Activated CD4-positive, alpha-beta T cell treated with anti-CD3 and anti-CD28 coated beads for 48 hours (primary cell): ENCODE measurements around the gene DNAJC15.

Source experiments
- DNase-seq: peaks from one replicate; pipeline ENCODE4 v3.0.0-alpha.2; 2020

The DNAJC15 gene

DNA sequence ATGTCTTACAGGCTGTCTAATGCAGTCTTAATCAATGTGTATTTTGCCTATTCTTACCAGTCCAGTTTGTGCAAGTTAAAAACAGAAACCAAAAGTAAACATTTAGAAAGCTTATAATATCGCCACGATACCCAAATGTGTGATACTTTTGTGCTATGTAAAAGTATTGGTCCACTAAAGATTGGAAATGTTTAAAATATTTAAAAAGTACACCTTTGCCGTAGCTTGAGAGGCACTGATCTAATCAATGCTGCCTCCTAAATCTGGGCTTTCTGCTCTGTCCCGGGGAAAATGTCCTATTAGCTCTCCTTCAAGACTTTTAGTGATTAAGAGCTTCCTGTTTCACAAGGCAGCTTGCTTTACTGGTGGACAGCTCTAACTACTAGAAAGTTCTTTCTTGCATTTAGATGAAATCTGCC lies 64.7 kb downstream of the DNAJC15 start:
- DNase-seq = no peak

DNA sequence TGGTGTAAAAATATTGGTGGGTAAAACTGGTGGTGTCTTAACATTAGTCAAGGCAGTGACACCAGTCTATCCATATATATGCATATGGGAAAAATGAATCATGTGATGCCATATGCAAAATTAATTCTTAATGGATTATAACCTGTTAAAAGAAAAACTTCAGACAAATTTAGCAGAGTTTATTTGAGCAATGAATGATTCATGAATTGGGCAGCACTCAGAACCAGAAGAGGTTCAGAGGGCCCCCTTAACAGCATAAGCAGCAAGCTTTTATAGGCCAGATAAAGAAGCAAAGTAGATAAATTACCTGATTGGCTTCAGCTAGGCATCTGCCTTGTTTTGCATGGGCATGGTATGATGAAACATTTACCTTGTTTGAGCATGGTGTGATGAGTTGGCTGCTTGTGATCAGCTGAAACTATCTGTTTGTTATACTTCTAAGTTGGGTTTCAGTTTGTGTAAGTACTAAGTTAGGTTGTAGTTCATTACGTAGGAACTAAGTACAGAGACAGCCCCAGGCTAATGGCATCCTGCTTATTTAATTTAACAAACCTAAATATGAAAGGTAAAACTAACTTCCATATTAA lies 66.6 kb downstream of the DNAJC15 start:
- no peak for DNase-seq

DNA sequence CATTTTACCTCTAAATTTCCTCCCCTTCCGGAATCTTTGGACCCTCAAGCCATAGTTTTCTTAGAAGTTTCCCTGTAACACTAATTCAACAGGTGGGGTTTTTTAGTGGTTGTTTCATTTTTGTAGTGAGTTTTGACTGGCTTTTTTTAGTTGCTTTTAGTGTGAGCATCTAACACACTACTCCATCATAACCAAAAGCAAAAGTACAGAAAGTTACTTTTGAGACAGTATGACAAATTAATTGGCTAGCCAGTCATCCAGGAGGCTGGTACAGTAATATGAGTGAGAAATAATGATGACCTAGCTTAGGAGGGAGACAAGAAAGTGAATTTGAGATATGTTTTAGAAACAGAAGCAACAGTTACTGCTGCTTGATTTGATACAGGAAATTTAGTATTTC lies 71.5 kb downstream of the DNAJC15 start:
- DNase-seq = no peak

DNA sequence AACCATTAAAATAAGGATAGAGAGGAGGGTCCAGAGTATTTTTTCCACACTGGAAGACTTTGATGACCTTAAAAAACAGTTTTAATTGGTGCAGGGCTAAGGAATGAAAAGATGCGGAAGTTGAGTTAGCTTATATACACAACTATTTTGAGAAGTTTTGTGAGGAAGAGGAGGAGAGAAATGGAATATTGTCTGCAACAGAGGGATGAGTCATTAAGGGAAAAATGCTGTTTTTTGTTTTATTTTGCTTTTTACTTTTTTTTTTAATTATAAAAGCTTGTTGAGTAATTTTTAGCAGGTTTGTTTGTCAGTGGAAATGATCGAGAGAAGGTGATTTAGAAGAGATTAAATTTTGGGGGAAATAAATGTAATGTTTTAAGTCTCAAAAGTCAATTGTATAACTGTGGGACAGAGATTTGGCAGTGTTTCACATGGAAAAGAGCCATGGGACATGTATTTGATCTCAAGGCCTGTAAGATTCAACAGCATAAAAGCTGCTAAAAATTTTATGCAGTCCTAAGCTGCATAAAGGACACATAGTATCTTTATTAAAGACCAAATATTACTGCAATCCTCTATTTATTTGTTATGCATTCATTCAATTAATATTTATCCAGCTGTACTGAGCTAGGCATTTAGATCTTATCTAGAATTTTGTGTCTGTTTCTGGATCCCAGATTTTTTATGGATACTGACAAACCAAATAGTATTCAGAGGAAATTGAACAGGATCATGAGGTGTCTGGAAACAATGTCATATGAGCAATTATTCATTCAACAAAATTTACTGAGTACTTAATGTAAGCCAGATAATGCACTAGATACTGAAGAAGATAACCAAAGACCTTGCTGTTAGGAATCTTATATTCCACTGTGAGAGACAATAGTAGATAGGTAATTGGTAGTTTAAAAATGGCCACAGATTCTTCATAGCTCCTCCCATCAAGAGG lies 72.7 kb downstream of the DNAJC15 start:
- no peak for DNase-seq

DNA sequence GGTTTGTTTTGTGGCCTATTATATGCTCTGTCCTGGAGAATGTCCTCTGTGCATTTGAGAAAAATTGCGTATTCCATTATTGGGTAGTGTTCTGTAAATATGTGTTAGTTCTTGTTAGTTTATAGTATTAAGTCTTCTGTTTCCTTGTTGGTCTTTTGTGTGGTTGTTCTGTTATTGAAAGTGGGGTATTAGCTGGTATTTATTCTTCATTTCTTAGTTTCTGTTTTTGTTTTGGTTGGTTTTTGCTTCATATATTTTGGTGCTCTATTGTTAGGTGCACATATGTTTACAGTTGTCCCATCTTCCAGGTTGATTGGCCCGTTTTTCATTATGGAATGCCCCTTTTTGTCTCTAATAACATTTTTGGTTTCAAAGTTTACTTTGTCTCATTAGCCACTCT lies 77.3 kb downstream of the DNAJC15 start:
- DNase-seq = no peak

DNA sequence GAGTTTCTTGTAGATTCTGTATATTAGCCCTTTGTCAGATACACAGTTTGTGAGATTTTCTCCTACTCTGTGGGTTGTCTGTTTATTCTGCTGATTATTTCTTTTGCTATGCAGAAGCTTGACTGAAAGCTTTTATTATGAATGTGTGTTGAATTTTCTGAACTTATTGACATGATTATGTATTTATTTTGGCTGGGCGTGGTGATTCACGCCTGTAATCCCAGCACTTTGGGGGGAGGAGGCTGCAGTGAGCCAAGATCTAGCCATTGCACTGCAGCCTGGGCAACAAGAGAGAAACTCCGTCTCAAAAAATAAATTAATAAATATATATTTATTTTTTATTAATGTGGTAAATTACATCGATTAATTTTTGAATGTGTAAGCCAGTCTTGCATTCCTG lies 78.9 kb downstream of the DNAJC15 start:
- DNase-seq = no peak

DNA sequence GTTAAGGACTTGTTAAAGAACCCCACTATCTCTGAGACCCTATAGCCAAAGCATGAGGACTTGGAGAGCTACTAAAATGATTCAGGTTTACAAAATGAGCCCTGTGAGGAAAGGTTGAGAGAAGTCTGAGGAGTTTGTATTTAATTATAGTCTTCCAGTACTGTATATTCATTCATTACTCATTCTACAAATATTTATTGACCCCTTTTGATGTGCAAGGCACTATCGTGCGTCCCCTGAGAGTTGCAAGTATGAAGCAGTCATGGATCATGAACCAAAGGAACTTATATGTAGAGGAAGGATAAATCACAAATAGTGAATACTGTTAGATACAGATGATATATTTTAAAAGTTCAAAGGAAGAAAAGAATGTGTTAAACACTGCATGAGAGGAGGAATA lies 84.4 kb downstream of the DNAJC15 start:
- DNase-seq = no peak

DNA sequence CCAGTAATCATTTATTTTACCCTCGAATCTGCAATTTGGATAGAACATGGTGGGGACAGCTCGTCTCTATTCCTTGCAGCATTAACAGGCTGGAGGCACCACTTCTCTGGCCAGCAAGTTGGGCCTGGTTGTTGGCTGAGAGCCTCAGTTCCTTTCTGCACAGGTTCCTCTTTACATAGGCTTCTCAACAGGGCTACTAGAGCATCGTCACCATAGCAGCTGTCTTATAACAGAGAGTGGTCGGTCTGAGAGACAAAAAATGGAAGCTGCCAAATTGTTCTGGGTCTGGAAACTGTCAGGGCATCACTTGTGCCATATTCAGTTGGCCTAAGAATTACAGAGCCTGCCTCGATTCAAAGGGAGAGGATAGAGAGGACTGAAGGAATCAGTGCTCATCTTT lies 86.7 kb downstream of the DNAJC15 start:
- no peak for DNase-seq

DNA sequence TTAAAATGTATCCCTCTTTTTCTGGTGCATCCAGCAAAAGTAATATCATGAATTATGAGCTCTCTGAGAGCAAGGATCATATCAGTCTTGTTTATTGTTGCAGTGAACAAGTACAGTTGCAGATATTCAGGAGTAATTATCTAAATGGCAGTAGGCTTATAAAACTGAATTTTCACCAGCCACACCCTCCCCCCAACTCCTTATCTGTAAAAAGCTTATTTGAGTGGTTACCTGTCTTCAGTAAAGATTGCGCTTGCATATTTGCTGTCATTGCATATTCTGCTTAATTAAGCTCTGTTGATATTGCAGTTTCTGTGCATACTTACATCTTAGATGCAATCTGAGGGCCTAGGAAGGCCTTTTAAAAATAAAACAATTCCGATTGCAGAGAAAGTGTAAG lies 87.3 kb downstream of the DNAJC15 start:
- DNase-seq = no peak

DNA sequence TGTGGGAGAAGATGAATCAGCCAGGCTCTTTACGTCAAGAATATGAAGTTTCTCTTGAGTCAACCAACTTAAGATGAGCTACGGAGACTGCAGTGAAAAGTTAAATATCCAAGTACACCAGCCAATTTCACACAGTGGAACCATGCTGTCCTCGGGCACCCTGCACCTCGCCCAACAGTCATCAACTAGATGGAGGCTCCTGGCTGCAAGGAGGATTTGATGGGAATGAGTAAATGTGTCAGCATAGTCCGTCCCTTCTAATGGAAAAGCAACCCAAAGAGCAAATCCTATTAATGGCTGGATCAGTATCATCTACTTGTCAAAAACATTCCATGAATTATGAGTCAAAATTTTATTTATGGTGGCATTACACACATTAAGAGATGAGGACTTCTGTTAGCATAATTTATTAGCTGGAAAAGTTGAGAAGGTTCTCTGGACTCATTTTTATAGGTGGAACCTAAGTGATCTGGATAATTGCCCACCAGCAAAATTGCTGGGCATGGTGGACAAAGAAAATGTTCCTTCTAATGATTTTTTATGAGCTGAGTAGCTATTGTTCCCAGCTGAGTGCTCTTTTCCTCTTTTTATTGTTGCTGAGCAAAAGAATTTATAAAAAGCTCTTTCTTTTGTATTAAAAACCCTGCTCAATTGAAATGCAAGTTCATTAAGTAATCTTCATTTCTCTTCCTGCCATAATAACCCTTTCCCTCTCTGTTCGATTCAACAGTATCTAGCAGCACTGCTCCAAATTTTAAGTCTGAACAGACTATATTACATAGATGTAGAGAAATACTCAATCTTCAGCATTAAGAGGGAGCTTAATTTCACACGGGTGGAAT lies 88.4 kb downstream of the DNAJC15 start:
- DNase-seq = no peak

DNA sequence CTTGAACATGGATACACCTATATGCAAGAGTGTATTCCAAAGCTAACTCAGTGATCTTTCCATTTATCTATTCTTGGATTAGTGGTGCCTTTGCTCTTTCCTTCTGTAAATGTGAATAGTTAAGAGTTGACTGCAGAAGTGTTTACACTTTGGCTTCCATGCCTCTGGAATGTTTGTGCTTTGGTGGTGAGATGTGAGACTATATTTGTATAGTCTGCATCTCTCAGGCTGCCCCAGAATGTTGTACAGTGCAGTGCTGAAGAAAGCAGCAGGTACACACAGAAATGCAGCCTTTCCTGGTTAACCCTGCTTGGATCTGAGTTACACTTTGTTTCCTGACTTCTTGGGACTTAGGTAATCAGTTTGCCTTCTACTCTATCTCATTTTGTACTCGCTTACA lies 90.2 kb downstream of the DNAJC15 start:
- DNase-seq = no peak

DNA sequence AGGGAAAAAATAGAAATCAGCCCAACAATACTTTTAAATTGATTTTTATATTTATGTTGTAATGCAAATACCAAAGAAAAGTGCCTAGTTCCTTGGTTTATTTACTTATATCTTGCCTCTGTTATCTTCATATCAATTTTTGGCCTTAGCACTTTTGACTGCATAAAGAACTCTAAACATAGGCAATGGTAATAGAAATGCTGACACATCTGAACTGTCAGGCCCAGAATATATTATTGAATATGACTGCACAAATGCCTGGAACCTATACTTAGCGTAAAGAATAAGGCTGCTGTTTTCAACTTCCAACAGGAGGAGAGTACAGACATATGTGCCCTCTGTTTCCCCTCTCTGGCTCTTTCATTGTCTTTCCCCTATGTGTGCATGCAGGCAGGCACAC lies 91.1 kb downstream of the DNAJC15 start:
- no peak for DNase-seq

DNA sequence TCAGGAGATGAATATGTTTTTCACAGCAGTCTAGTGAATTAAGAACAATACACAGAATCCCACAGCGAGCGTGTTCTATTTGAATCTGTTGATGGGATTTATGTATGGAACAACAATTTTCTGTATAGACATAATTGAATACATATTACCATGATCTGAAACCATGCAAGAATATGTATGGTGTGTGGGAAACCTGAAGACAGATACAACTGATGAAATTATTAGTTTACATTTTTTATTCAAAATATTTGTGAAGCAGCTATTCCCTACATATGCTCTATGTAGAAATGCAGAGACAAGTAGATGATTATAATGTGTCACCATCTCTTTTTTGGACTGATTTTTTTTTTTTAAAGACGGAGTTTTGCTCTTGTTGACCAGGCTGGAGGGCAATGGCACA lies 91.8 kb downstream of the DNAJC15 start:
- no peak for DNase-seq

DNA sequence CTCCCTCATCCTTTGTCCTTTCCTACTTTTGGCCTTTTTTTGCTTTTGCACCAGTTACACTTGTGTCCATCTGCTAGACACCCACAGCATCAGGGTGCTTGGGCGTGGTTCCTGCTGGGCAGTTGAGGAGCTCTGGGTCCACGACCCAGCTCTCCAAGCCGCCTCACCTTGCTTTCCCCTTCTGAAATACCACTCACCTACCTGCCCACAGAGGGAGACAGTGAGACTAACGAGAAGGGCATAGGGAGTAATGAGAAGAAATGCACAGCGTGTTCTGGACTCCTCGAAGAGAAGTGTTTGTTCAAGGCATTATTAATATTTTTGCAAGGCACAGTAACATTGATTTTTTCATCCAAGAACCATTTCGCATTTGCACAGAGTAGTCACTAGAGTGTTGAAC lies 92.9 kb downstream of the DNAJC15 start:
- no peak for DNase-seq

DNA sequence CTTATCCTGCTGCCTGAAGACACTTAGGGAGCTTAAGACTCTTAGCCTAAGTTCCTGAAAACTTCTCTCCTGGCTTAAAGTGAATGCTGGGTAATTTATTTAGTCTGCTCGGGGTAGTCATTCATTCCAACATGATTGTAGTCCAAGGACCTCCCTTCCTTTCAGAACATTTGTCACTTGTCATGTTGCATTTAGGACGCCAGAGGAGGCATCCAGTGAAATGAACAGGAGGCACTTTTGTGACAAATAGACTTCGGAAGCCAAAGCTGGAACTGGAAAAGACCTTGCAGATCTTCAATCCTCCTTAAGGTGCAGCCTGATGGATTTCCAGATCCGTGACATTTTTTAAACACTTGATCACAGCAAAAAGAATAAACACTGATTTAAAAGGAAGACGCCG lies 95.1 kb downstream of the DNAJC15 start:
- DNase-seq = no peak

DNA sequence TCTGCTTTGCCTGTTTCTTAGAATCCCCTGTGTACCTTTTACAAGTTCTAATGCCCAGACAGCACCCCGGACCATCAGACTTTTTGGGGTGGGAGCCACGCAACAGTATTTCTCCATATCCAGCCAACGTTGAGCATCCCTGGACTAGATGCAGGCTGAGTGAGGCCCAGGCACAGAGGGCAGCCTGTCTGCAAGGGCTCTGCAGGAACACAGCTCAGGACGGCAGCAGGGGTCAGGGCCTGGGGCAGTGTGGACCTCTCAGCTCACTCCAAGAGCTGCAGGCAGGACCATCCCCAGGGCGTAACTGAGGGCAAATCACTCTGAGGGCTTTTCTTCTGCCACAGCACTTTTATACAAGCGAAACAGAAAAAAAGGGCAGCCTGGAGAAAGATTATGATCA lies 95.8 kb downstream of the DNAJC15 start:
- DNase-seq = no peak

DNA sequence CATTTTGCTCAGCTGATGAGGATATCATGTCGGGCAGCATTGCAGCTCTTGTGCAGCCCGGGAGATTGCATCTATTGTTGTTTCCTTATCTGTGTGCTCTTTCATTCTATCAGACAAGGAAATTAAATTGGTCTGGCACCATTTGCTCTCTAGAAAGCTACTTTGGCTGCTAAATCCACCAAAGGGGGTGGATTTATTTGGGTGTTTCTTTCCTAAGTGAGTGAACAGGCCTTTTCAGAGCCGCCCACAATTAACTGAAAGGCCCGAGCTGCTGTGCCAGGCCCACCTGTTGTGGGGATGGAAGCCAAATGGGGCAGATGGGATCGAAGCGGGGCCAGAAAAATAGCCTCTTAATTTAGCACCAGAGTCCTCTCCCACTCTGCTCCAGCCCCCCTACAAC lies 99.4 kb downstream of the DNAJC15 start:
- DNase-seq = no peak

DNA sequence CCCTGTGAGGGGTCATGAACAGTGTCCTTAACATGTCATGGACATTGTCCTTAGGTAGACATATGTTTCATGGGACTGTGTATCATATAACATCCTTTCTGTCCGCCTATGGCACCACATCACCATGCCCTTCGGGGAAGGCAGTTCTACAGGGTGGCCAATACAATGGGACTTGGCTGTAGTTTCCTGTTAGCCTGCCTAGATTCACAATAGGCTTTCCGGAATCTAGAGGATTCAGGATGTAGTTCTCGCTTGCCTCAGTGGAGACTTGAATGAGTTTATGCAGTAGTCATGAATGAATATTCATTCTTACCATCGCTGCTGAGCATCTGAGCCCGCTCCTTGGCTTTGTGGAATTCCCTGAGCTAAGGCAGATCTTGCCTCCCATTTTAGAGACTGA lies 100.5 kb downstream of the DNAJC15 start:
- no peak for DNase-seq

DNA sequence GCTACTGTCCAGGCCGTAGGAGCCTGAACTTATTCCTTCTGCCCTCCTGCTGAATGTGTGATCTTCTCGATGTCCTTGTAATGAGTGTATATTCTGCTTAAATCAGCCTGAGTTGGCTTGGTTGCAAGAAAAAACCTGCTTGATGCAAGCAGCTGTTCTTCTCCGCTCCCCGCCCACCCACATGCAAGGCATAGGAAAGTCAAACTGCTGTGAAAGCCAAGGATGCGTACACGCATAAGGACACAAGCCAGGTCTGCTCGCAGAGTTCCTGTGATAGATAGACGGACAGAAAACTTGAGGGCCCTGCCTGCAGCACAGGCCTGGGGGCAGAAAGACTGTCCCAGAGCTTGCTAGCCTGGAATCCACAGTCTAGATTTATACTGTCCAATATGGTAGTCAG lies 101.1 kb downstream of the DNAJC15 start:
- DNase-seq = no peak

DNA sequence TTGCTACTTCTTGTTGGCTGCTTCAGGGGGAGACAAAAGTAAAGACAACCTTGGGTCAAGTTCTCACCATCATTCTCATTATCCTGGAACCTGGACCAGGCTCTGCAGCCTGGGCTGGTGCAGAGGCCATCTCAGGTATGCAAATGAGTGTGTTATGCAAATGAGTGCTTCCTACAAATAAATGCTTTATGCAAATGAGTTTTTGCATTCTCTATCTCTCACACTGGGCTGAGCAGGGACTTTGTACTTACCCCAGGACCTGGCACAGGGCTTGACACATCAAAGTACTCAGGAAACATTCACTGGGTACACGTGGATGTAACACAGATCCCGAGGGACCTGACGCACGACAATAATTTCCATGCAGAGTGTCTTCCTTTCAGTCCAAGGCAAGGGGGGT lies 103.0 kb downstream of the DNAJC15 start:
- DNase-seq = no peak

DNA sequence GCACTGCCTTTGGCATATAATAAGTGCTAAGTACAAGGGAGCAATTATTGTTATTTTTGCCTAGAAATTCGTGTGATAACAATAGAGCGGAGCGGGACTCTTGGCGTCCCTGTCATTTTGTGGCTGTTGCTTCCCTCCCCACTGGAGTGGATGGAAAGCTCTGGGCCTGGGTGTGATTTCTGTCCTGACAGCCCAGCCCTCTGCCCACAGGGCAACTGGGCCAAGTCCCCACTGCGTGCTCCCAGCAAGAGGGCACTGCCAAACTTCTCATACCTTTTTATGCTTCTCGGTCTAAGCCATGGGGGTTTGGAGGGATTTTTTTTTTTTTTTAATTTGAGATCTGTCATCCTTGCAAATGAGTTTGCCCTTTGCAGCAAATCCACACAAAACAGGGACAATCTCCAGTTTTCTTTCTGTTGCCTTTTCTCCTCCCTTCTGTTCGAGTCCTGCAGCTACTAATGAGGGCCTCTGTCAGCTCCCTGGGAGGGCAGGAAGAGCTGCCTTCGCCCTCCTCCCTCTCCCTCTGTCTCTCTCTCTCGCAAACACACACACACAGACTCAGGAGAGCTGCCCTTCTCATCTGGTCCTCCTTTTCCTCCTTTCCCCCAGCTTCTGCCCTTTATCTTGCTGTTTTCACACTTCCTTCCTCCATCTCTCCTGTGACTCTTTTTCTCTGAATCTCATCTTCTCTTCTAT lies 103.9 kb downstream of the DNAJC15 start:
- no peak for DNase-seq

DNA sequence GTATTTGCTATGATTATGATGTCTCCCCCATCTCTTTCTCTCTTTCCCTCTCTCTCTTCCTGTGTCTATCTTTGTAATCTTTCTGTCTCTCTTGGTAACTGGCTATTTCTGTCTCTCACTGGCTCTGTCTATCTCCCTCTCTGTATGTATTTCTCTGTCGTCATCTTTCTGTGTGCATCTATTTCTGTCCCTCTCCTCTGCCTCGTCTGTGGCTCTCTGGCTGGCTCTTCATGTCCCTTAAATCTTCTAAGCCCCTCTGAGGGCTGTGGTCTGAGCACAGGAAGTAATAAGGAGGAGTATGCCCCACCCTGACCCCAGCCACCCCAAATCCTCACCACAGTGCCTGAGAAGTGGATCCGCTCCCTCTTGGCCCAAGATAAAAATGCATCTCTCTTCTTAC lies 104.4 kb downstream of the DNAJC15 start:
- DNase-seq = no peak

DNA sequence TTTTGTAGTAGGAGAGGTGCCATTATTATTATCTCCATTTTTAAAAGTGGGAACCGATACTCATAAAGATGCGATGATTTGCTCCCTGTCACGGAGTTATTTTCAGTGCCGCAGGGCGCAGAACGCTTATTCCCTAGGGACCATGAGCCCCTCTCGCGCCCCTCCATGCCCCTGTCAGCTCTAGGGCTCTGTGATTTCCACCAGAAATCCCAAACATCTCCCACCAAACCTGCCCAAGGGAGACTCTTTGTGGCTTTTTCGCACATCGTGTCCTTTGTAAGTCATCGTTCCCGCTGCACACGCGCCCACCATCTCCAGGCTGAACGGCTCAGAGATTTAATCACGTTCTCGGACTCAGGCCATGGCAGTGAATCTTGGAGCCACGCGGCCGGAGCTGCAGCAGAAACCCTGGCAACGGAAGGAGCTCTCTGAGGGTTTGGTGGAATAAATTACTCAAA lies 105.1 kb downstream of the DNAJC15 start:
- DNase-seq = no peak
